ENCODE measurements around the gene ASB12.

ASB12 gene

DNA sequence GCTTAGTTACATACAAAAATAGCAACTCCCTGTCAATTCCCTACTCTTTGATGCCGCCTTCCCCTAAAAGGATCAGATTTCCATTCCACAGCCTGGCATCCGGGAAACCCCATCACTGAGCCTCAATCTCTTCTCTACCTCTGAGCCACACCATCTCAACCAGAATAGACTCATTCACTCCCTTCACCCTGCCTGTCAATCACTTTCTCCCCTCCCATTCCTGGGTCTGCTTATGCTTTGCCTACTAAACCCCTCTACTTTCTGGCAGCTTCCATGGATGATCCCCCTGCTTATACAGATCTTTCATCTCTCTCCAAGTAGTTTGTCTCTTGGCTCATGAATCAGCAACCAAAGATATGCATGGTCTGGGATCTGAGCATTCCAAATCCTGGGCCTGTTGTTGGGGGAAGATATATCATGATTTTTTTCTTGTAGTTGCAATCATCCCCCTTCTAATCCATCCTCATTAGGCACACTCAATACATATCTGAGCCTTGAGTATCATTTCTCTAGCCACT lies 27.5 kb downstream of the ASB12 start:
- H3K9ac ChIP-seq (ENCODE audit: low read depth, low read length), result no peak overlapping the region
- peaks cover 3% of the 10 kb centered on the region for H3K4me1 ChIP-seq (ENCODE audit: control insufficient read depth, insufficient read depth, low read length)
- H3K9me3 ChIP-seq (ENCODE audit: control insufficient read depth, insufficient read depth, low read length), result no peaks in the 10 kb centered on the region
- no peaks in the 10 kb centered on the region for H3K36me3 ChIP-seq (ENCODE audit: control insufficient read depth, insufficient read depth, low read length)
- no peak overlapping the region for H3K4me3 ChIP-seq (ENCODE audit: low read depth, low read length)
- peaks cover 8% of the 10 kb centered on the region for H3K27me3 ChIP-seq (ENCODE audit: control insufficient read depth, insufficient read depth, low read length)

DNA sequence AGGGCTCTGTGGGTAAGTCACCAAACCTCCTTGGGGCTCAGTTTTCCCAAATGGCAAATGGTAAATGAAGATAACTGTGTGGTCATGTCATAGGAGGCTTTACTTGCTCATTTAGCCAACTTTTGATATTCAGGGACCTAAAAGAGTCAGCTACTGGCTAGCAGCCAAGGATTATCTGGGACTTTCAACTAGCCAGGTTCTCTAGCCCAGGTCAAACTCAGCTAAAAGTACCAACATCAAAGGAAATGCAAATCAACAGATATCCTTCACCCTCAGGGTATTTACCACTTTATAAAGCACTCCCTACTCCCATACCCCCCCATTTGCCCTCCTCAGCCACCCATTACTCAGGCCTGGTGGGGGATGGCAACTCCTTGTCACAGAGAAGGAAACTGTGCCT lies 32.4 kb downstream of the ASB12 start:
- Histone ChIP-seq H3K4me1 (ENCODE audit: control insufficient read depth, insufficient read depth, low read length) (no peaks in the 10 kb centered on the region), H3K36me3 (ENCODE audit: control insufficient read depth, insufficient read depth, low read length) (no peaks in the 10 kb centered on the region), H3K4me3 (ENCODE audit: low read depth, low read length) (no peak overlapping the region), H3K27me3 (ENCODE audit: control insufficient read depth, insufficient read depth, low read length) (no peaks in the 10 kb centered on the region), H3K9ac (ENCODE audit: low read depth, low read length) (no peak overlapping the region), H3K9me3 (ENCODE audit: control insufficient read depth, insufficient read depth, low read length) (no peaks in the 10 kb centered on the region)

DNA sequence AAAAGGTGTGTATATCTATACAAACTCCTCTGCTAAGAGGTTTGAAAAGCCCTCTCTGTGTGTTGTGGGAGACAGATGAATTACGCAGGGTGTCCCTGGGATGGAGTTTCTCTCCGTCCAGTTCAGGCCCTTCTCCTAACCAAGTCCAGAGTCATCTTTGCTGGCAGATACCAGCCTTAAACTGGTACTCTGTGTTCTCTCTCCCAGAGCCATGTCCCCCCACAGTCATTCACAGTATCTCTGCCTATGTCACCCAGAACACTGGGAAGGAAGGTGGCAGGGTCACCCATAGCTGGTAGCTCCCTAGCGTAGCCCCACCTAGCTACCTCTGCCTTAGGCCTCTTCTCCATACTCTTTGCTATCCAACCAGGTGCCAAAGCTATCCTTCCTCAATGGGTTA lies 33.8 kb downstream of the ASB12 start:
- Histone ChIP-seq H3K9ac (ENCODE audit: low read depth, low read length) (no peak overlapping the region), H3K9me3 (ENCODE audit: control insufficient read depth, insufficient read depth, low read length) (no peaks in the 10 kb centered on the region), H3K36me3 (ENCODE audit: control insufficient read depth, insufficient read depth, low read length) (no peaks in the 10 kb centered on the region), H3K4me3 (ENCODE audit: low read depth, low read length) (no peak overlapping the region), H3K27me3 (ENCODE audit: control insufficient read depth, insufficient read depth, low read length) (no peaks in the 10 kb centered on the region), H3K4me1 (ENCODE audit: control insufficient read depth, insufficient read depth, low read length) (no peaks in the 10 kb centered on the region)

DNA sequence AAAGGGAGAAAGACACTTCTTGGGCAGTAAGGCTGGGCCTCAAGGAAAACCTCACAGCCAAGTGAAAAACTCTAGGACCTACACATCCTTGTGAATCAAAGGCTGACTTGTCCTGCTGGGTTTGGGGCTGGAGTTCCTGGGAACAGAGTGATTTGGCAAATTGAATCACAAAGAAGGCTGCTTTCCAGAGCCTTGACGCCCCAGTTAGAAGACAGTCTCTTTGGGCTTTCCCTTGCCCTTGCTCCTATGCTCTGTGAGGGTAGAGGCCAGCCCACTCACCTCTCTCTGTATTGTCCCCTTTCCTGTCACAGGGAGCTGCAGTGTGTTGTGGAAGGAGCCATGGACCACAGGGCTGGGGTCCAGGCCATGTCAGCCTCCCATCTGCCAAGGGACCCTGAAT lies 34.5 kb downstream of the ASB12 start:
- Histone ChIP-seq H3K27me3 (ENCODE audit: control insufficient read depth, insufficient read depth, low read length) (no peaks in the 10 kb centered on the region), H3K36me3 (ENCODE audit: control insufficient read depth, insufficient read depth, low read length) (peaks cover under 1% of the 10 kb centered on the region), H3K9me3 (ENCODE audit: control insufficient read depth, insufficient read depth, low read length) (no peaks in the 10 kb centered on the region), H3K4me1 (ENCODE audit: control insufficient read depth, insufficient read depth, low read length) (no peaks in the 10 kb centered on the region), H3K9ac (ENCODE audit: low read depth, low read length) (no peak overlapping the region), H3K4me3 (ENCODE audit: low read depth, low read length) (no peak overlapping the region)

DNA sequence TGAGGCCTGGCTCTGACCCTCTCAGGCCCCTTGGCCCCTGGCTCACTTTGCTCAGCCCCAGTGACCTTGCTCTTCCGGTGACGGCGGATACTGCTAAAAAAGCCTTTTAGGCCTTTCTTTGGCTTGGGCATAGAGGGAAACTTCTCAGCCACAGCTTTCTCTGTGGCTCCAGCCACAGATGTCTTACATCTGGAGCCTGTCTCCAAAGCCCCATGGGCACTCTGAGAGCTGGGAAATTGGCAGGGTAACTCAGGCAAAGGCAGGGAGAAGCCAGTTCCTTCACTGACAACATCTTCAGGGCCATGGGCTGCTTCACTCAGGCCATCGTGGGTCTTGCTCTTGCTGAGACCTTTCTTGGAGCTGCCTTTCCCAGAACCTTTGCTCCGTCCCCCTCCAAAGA lies 37.7 kb downstream of the ASB12 start:
- Histone ChIP-seq H3K9me3 (ENCODE audit: control insufficient read depth, insufficient read depth, low read length) (no peaks in the 10 kb centered on the region), H3K36me3 (ENCODE audit: control insufficient read depth, insufficient read depth, low read length) (peaks cover 4% of the 10 kb centered on the region), H3K9ac (ENCODE audit: low read depth, low read length) (no peak overlapping the region), H3K4me3 (ENCODE audit: low read depth, low read length) (no peak overlapping the region), H3K27me3 (ENCODE audit: control insufficient read depth, insufficient read depth, low read length) (no peaks in the 10 kb centered on the region), H3K4me1 (ENCODE audit: control insufficient read depth, insufficient read depth, low read length) (no peaks in the 10 kb centered on the region)

DNA sequence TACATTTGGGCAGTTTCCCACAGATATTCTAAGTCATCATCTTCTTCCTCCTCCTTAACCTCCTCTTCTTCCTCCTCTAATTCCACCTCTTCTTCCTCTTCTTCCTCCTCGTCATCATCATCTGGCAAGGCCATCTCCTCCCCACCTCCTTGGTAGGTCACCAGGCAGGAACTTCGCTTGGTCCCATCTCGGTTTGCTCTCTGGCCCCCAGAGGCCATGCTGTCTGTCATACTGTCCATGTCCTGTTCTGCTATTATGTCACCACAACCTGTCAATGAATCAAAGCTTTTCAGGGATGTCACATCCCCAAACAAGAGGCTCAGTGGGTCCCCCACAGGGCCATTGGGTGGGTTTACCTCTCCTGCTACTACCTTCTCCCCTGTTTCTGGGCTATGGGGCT lies 38.4 kb downstream of the ASB12 start:
- no peak overlapping the region for H3K4me3 ChIP-seq (ENCODE audit: low read depth, low read length)
- no peaks in the 10 kb centered on the region for H3K4me1 ChIP-seq (ENCODE audit: control insufficient read depth, insufficient read depth, low read length)
- H3K27me3 ChIP-seq (ENCODE audit: control insufficient read depth, insufficient read depth, low read length), result no peaks in the 10 kb centered on the region
- H3K9me3 ChIP-seq (ENCODE audit: control insufficient read depth, insufficient read depth, low read length), result no peaks in the 10 kb centered on the region
- H3K9ac ChIP-seq (ENCODE audit: low read depth, low read length), result no peak overlapping the region
- peaks cover 4% of the 10 kb centered on the region for H3K36me3 ChIP-seq (ENCODE audit: control insufficient read depth, insufficient read depth, low read length)

DNA sequence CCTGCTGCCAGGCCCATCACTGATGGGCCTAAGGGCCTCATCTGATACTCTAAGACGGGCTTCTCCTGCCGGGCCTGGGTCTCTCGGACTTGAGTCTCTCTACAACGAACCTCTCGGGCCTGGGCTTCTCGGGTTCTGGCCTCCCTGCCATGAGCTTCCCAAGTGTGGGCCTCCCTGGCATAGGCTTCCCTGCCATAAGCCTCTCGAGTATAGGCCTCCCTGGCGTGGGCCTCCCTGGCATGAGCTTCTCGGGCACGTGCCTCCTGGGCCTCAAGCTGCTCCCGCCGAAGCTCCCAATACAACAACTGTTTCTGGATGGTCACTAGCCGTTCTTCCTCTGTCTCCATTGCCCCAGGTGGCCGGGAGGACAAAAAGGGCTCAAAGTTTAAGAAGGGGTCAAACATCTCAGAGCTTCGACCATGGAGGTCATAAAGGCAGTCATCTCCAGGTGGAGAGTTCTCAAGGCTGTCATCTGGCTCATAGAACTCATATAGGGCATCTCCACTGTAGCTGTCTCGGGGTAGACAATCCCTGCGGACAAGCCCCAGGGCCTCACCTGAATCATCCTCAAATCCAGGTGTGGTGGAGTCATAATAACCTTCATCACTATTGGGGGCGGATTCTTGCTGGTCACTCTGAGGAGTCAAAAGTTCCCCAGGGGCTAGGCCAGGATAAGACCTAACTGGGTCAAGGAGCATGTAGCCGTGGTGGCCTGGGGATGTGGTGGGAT lies 39.0 kb downstream of the ASB12 start:
- Histone ChIP-seq H3K27me3 (ENCODE audit: control insufficient read depth, insufficient read depth, low read length) (no peaks in the 10 kb centered on the region), H3K4me1 (ENCODE audit: control insufficient read depth, insufficient read depth, low read length) (no peaks in the 10 kb centered on the region), H3K36me3 (ENCODE audit: control insufficient read depth, insufficient read depth, low read length) (peaks cover 4% of the 10 kb centered on the region), H3K9me3 (ENCODE audit: control insufficient read depth, insufficient read depth, low read length) (no peaks in the 10 kb centered on the region), H3K4me3 (ENCODE audit: low read depth, low read length) (no peak overlapping the region), H3K9ac (ENCODE audit: low read depth, low read length) (no peak overlapping the region)

DNA sequence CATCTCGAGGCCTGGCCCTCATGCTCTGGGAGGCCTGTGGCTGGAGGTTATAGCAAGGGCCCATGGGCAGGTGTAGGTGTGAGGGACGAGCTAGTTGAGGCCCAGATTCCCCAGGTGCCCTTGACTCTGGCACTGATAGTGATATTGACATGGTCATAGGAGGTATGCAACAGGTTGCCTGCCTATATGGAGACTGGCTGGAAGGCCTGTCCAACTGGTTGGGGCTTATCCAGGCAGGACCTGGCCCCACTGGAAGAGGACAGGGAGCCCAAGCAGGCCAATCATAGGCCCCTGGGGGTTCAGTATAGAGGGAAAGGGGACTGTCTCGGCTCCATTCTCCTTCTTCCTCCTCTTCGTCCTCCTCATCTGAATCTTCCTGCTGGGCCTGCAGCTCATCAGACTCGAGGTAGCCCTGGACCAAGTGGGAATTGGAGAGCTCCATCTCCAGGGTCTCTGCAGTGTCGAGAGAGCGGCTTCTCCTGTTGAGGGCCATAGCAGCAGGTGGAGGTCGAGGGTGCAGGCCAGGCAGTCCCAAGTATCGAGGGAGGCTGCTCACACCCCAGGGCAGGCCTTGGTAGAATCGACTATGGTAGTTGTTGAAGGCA lies 40.2 kb downstream of the ASB12 start:
- Histone ChIP-seq H3K36me3 (ENCODE audit: control insufficient read depth, insufficient read depth, low read length) (peaks cover 4% of the 10 kb centered on the region), H3K4me3 (ENCODE audit: low read depth, low read length) (no peak overlapping the region), H3K27me3 (ENCODE audit: control insufficient read depth, insufficient read depth, low read length) (no peaks in the 10 kb centered on the region), H3K9ac (ENCODE audit: low read depth, low read length) (no peak overlapping the region), H3K4me1 (ENCODE audit: control insufficient read depth, insufficient read depth, low read length) (no peaks in the 10 kb centered on the region), H3K9me3 (ENCODE audit: control insufficient read depth, insufficient read depth, low read length) (no peaks in the 10 kb centered on the region)

DNA sequence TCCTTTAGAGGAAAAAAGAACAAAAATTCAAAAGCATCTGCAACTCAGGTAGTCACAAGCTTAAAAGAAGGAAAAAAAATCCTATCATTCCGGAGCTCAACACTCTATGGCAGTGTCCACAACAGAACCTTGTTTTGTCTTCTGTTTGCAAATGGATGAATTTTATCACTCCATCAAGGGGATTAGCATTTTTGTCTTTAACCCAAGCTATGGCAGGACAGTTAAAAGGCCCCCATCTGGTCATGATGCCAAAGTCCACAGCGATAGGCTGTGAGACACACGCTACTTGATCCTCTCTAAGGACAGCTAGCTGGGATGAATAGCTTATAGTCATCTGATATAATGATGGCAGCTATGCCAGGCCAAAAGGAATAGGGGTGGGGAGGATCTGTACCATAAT lies 41.5 kb downstream of the ASB12 start:
- Histone ChIP-seq H3K9me3 (ENCODE audit: control insufficient read depth, insufficient read depth, low read length) (no peaks in the 10 kb centered on the region), H3K36me3 (ENCODE audit: control insufficient read depth, insufficient read depth, low read length) (peaks cover 4% of the 10 kb centered on the region), H3K4me3 (ENCODE audit: low read depth, low read length) (no peak overlapping the region), H3K9ac (ENCODE audit: low read depth, low read length) (no peak overlapping the region), H3K27me3 (ENCODE audit: control insufficient read depth, insufficient read depth, low read length) (no peaks in the 10 kb centered on the region), H3K4me1 (ENCODE audit: control insufficient read depth, insufficient read depth, low read length) (no peaks in the 10 kb centered on the region)

DNA sequence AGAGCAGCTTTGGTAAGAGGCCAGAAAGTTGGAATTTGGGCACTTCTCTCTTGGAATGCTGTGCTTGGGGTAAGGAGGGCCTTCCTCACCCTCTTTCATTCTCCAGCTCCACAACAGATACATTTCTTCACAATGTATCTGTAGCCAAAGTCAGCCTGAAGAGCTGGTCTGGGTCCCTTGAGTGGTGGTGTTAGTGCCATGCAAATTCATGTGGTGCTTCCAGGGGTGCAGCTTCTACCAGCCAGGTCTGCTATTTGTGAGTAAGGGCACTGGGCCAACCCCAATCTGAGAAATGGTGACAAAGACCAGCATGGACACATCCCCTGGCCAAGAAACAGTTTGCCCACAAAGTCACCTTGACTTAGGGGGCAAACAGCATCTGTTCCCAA lies 42.7 kb downstream of the ASB12 start:
- no peak overlapping the region for H3K9ac ChIP-seq (ENCODE audit: low read depth, low read length)
- peaks cover 4% of the 10 kb centered on the region for H3K36me3 ChIP-seq (ENCODE audit: control insufficient read depth, insufficient read depth, low read length)
- no peaks in the 10 kb centered on the region for H3K27me3 ChIP-seq (ENCODE audit: control insufficient read depth, insufficient read depth, low read length)
- H3K9me3 ChIP-seq (ENCODE audit: control insufficient read depth, insufficient read depth, low read length), result no peaks in the 10 kb centered on the region
- H3K4me3 ChIP-seq (ENCODE audit: low read depth, low read length), result no peak overlapping the region
- no peaks in the 10 kb centered on the region for H3K4me1 ChIP-seq (ENCODE audit: control insufficient read depth, insufficient read depth, low read length)

DNA sequence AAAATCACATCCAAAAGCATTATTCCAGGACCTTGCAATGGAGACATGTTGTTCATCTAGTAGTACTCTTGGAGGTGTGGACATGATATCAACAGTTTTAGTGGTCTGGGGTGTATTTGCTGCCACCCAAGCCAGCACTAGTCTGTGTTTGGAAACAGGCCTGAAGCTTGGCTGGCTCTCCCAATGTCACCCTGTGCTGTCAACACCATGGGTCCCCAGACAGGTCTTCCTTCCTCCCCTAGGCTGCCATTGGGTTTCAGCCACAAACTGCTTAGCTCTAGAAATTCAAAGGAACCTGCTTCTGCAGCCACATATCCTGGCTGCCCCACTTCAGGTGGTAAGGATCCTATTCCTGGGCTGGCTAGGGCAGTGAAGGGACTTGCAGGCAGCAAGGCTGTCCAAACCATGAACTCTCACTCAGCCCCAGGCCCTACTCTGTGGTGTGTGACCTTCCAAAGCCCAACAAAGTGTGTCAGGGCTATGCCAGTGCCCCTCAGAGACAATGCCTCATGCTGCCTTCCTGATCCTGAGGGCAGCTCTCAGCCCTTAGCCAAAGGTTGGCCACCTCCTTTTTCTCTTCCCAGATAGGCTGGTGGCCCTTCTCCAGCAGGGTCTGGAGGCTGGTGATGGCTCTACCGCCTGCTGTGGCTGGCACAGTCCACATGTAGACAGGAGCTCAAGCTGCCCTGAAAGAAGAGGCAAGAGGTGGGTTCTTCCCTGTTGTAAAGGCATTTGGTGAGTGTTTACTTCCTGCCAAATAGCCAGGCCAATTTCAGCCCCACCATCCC lies 43.2 kb downstream of the ASB12 start:
- H3K9ac ChIP-seq (ENCODE audit: low read depth, low read length), result no peak overlapping the region
- H3K36me3 ChIP-seq (ENCODE audit: control insufficient read depth, insufficient read depth, low read length), result peaks cover 4% of the 10 kb centered on the region
- H3K4me1 ChIP-seq (ENCODE audit: control insufficient read depth, insufficient read depth, low read length), result no peaks in the 10 kb centered on the region
- H3K4me3 ChIP-seq (ENCODE audit: low read depth, low read length), result no peak overlapping the region
- H3K9me3 ChIP-seq (ENCODE audit: control insufficient read depth, insufficient read depth, low read length), result no peaks in the 10 kb centered on the region
- H3K27me3 ChIP-seq (ENCODE audit: control insufficient read depth, insufficient read depth, low read length), result no peaks in the 10 kb centered on the region

DNA sequence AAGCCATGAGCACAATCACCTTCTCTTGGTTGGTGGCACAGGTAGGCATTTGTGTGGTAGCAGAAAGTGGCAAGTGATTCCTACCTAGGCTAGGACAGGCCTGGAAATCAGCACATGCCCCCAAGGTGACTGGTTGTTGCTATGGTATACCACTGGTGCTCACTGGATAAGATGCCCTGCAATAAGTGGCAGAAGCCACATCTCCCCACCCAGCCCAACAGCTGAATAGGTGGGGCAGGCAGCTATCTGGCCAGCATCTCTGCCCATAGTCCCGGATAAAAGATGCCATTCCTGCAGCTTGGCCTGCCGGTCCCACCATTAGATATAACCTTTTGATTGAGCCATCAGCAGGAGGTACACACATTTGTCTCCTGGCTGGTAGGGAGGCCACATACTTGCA lies 46.0 kb downstream of the ASB12 start:
- no peak overlapping the region for H3K4me3 ChIP-seq (ENCODE audit: low read depth, low read length)
- no peak overlapping the region for H3K9ac ChIP-seq (ENCODE audit: low read depth, low read length)
- H3K36me3 ChIP-seq (ENCODE audit: control insufficient read depth, insufficient read depth, low read length), result no peaks in the 10 kb centered on the region
- no peaks in the 10 kb centered on the region for H3K9me3 ChIP-seq (ENCODE audit: control insufficient read depth, insufficient read depth, low read length)
- H3K4me1 ChIP-seq (ENCODE audit: control insufficient read depth, insufficient read depth, low read length), result no peaks in the 10 kb centered on the region
- H3K27me3 ChIP-seq (ENCODE audit: control insufficient read depth, insufficient read depth, low read length), result no peaks in the 10 kb centered on the region
